GM12891 (cell line): ENCODE measurements around the gene TMPRSS7.
A peak's percentile ranks its signal among the peaks of the same experiment; 100 is the strongest.

Experiments used
- DNase-seq: peaks from one replicate; pipeline ENCODE4 v3.0.0; 2011; ENCODE audit warnings: low spot score; ENCODE audit not compliant: insufficient read length
- FAIRE-seq: peaks from 2 replicates; lab custom pipeline; 2011; peaks lifted over from hg19 to GRCh38; lab: Jason Lieb, UNC
- PAX5 ChIP-seq: IDR thresholded peaks from 2 replicates; pipeline ENCODE4 v1.6.1; 2011; ENCODE audit warnings: low read length, moderate library complexity, mild to moderate bottlenecking; ENCODE audit not compliant: insufficient read depth, severe bottlenecking
- POLR2A ChIP-seq: IDR thresholded peaks from 2 replicates; pipeline ENCODE4 v1.6.1; 2011; ENCODE audit warnings: low read depth, low read length, control low read depth
- POLR2AphosphoS5 ChIP-seq: IDR thresholded peaks from 2 replicates; pipeline ENCODE4 v1.6.1; 2011; ENCODE audit warnings: low read depth, low read length, control low read depth
- POU2F2 ChIP-seq: IDR thresholded peaks from 2 replicates; pipeline ENCODE4 v1.6.1; 2011; ENCODE audit warnings: low read depth, mild to moderate bottlenecking, control low read depth, low read length, moderate library complexity
- SPI1 ChIP-seq: IDR thresholded peaks from 2 replicates; pipeline ENCODE4 v1.6.1; 2011; ENCODE audit warnings: low read depth, low read length, control low read depth
- TAF1 ChIP-seq: IDR thresholded peaks from 2 replicates; pipeline ENCODE4 v1.6.1; 2011; ENCODE audit warnings: low read depth, low read length, control low read depth

TMPRSS7 gene

GRCh38 chr3:112124907-112125607 is 90.5 kb downstream of the TMPRSS7 start:
- DNase-seq (no peak), FAIRE-seq (no peak)
- TF ChIP-seq POLR2AphosphoS5: no peak
- no peak for TF ChIP-seq SPI1
- no peak for TF ChIP-seq POLR2A
- no peak for TF ChIP-seq PAX5
- TF ChIP-seq TAF1: no peak
- no peak for TF ChIP-seq POU2F2

- TF ChIP-seq TAF1 (no peak), POLR2A (no peak), POLR2AphosphoS5 (no peak), SPI1 (no peak), POU2F2 (no peak), PAX5 (no peak)
- FAIRE-seq (no peak), DNase-seq (no peak)
Measured at GRCh38 chr3:112126511-112126911, 92.0 kb downstream of the TMPRSS7 start.

GRCh38 chr3:112127522-112128494 is 93.3 kb downstream of the TMPRSS7 start:
- no peak for DNase-seq
- TF ChIP-seq POLR2AphosphoS5 (0 out of 2 replicates have a peak, but pooled peaks have one; percentile 35), TAF1 (no peak), PAX5 (no peak), POLR2A (peak; percentile 72)
- FAIRE-seq: peak; percentile 90

- DNase-seq (no peak), FAIRE-seq (peak; percentile 95)
- TF ChIP-seq POLR2A: peak; percentile 73
- 0 out of 2 replicates have a peak, but pooled peaks have one; percentile 51 for TF ChIP-seq POU2F2
- TF ChIP-seq PAX5: no peak
- TF ChIP-seq SPI1: peak; percentile 84
- 0 out of 2 replicates have a peak, but pooled peaks have one; percentile 32 for TF ChIP-seq TAF1
- TF ChIP-seq POLR2AphosphoS5: peak; percentile 15; the same call in 1 of the 2 replicates
Measured at GRCh38 chr3:112128843-112129727, 94.5 kb downstream of the TMPRSS7 start.

GRCh38 chr3:112129925-112130637 is 95.5 kb downstream of the TMPRSS7 start:
- no peak for DNase-seq
- TF ChIP-seq POU2F2: no peak
- no peak for TF ChIP-seq PAX5
- TF ChIP-seq TAF1: no peak
- no peak for TF ChIP-seq SPI1
- TF ChIP-seq POLR2AphosphoS5: no peak
- no peak for TF ChIP-seq POLR2A
- peak; percentile 31 for FAIRE-seq

DNA sequence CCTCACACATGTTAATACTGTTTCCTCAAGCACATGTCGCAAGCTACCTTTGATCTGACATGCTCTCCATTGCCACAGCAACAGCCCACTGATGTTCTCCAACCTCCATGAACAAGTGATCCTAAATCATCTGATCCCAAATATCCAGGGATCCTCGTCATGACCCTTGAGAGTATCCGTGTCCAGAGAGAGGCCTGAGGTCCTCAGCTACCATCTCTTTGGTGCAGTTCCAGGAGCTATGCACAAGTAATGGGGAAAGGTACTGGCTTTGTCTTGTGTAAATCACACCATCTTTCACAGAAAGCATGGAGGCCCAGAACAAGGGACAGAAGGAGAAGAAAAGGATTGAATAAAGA is 96.1 kb downstream of the TMPRSS7 start:
- DNase-seq (no peak), FAIRE-seq (peak; percentile 74)
- peak; percentile 69; the same call in 1 of the 2 replicates for TF ChIP-seq POLR2AphosphoS5
- TF ChIP-seq POLR2A: peak; percentile 66; the same call in 1 of the 2 replicates
- TF ChIP-seq PAX5: no peak
